Colonic mucosa (tissue), 4 donors: ENCODE results near the gene TLNRD1. TPM values are rescaled to one million over a fixed set of nuclear protein-coding genes. Genes with fewer than 3 reads are reported as not detected.
"Not testable (repeated sequence)": the region's sequence is repeated elsewhere in the genome, so short reads cannot be mapped to it uniquely, and the experiment has no call there.

Source experiments
- DNase-seq: peaks from one replicate; pipeline ENCODE4 v3.0.0-alpha.2; 2020
- H3K27ac ChIP-seq: fragments of 200-600 bp; one replicate; pipeline ENCODE4 v1.8.0; 2021
- H3K27me3 ChIP-seq: fragments of 200-600 bp; one replicate; pipeline ENCODE4 v1.8.0; 2021
- H3K36me3 ChIP-seq: fragments of 200-600 bp; one replicate; pipeline ENCODE4 v1.8.0; 2021
- H3K4me1 ChIP-seq: fragments of 200-600 bp; one replicate; pipeline ENCODE4 v1.8.0; 2021; ENCODE audit warnings: mild to moderate bottlenecking
- H3K4me3 ChIP-seq: fragments of 200-600 bp; one replicate; pipeline ENCODE4 v1.8.0; 2021
- H3K9ac ChIP-seq, 2 donors: one replicate each; pipeline ENCODE4 v1.7.0; 2013; ENCODE audit warnings: control low read depth in 2 of 2, low read depth in 2 of 2, low read length in 2 of 2
- H3K9me3 ChIP-seq: fragments of 200-600 bp; one replicate; pipeline ENCODE4 v1.8.0; 2021
- intact Hi-C: fragments of 100-400 bp; cut with DNase I; formaldehyde crosslinking; loops from one replicate; pipeline ENCODE4 v1.14.1; 2022
- total RNA-seq, 2 donors: library from RNA; stranded (reverse); fragmentation: NEBNext Ultra II Directional in 1 of 2; extraction: Animal tissue kit (Norgen Biotek cat#: 25700) in 1 of 2; gene quantifications; one replicate each; pipeline ENCODE4 v1.2.1, GENCODE V29; 2021
- TF ChIP-seq, protein P1 (sequence below): fragments of 200-600 bp; IDR thresholded peaks from one replicate; pipeline ENCODE4 v1.8.0; 2022; ENCODE audit warnings: antibody characterized with exemption, mild to moderate bottlenecking
- donor health status: healthy.
- donor health status: DM: no; HTN: no; CAD: no.
- donor health status: DM: no; HTN: no; CAD: no.

Gene TLNRD1
- total RNA-seq, 2 donors from 2014 or later: 28.5 to 33.3 TPM

DNA sequence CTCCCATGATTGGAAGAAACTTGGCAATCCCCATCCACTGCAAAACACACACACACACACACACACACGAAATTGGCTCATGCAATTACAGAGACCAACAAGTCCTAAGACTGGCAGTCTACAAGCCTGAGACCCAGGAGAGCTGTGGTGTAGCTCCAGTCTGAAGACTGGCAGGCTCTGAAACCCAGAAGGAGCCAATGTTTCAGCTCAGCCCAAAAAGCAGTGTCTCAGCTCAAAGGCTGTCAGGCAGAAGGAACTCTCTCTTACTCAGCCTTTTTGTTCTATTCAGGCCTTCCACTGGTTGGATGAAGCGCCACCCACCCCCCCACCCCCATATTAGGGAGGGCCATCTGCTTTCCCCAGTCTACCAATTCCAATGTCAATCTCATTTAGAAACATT, 43.2 kb upstream of the TLNRD1 start:
- Histone ChIP-seq H3K4me1 (no peaks in the 10 kb centered on the region), H3K27ac (no peak overlapping the region), H3K9me3 (no peaks in the 10 kb centered on the region), H3K36me3 (no peaks in the 10 kb centered on the region), H3K9ac (no peak overlapping the region), H3K4me3 (no peak overlapping the region), H3K27me3 (no peaks in the 10 kb centered on the region)
- DNase-seq: no peak
- intact Hi-C loops: no loop called here
- TF ChIP-seq, protein P1, sequence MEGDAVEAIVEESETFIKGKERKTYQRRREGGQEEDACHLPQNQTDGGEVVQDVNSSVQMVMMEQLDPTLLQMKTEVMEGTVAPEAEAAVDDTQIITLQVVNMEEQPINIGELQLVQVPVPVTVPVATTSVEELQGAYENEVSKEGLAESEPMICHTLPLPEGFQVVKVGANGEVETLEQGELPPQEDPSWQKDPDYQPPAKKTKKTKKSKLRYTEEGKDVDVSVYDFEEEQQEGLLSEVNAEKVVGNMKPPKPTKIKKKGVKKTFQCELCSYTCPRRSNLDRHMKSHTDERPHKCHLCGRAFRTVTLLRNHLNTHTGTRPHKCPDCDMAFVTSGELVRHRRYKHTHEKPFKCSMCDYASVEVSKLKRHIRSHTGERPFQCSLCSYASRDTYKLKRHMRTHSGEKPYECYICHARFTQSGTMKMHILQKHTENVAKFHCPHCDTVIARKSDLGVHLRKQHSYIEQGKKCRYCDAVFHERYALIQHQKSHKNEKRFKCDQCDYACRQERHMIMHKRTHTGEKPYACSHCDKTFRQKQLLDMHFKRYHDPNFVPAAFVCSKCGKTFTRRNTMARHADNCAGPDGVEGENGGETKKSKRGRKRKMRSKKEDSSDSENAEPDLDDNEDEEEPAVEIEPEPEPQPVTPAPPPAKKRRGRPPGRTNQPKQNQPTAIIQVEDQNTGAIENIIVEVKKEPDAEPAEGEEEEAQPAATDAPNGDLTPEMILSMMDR: no peak

DNA sequence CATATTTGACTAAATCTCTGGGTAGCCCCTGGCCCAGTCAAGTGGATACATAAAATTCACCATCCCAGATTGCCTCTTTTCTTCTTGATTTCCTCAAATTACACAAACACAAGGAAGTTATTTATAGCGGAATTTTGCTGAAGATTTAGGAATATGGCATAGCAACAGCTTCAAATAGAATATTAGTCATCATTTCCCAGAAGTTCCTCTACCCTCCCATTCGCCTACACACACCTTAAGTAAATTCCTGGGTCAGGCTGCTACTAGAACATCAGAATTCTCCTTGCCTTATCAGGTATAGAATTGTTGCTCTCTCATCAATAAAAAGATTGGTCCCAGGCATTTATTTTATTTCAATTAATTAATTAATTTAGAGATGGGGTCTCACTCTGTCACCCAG, 42.7 kb upstream of the TLNRD1 start:
- intact Hi-C loops: no loop called here
- no peak for DNase-seq
- no peaks in the 10 kb centered on the region for H3K9me3 ChIP-seq
- no peaks in the 10 kb centered on the region for H3K27me3 ChIP-seq
- H3K27ac ChIP-seq: no peak overlapping the region
- no peak overlapping the region for H3K9ac ChIP-seq
- H3K36me3 ChIP-seq: no peaks in the 10 kb centered on the region
- H3K4me3 ChIP-seq: no peak overlapping the region
- TF ChIP-seq, protein P1: no peak
- no peaks in the 10 kb centered on the region for H3K4me1 ChIP-seq

DNA sequence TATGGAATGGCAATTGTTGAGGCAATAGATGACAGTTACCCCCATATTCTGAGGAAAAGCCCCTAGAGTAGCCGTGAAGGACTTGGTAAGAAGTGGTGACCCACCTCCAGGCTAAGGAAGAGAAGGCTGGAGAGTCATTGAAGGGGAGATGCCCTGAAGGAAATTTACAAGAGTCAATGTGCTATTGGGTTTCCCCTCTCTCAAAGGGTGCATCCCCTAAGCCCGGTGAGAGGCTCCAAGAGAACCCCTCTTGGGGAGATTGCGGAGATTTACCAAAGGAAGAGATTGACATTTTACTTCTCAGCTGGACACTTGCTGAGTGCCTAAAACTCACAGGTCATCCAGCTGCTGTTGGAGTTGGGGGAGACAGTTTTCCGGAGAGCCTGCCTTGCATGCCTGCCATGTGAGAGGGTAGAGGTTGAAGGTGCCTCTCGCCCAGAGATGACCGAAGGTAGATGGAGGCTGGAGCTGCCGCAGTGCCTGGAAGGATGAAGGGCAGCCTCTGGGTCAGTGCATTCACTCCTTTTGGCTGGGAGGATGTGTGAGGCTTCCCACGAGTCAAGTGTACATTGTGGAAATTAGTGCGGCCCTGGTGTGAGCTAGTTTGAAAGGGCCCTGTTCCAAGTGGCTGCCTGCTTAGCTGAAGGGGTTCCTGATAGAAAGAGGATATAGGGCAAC, 41.8 kb upstream of the TLNRD1 start:
- no peaks in the 10 kb centered on the region for H3K4me1 ChIP-seq
- H3K4me3 ChIP-seq: no peak overlapping the region
- H3K27ac ChIP-seq: no peak overlapping the region
- no peak for DNase-seq
- H3K27me3 ChIP-seq: no peaks in the 10 kb centered on the region
- intact Hi-C loops: no loop called here
- no peak overlapping the region for H3K9ac ChIP-seq
- TF ChIP-seq, protein P1: no peak
- H3K36me3 ChIP-seq: no peaks in the 10 kb centered on the region
- no peaks in the 10 kb centered on the region for H3K9me3 ChIP-seq

DNA sequence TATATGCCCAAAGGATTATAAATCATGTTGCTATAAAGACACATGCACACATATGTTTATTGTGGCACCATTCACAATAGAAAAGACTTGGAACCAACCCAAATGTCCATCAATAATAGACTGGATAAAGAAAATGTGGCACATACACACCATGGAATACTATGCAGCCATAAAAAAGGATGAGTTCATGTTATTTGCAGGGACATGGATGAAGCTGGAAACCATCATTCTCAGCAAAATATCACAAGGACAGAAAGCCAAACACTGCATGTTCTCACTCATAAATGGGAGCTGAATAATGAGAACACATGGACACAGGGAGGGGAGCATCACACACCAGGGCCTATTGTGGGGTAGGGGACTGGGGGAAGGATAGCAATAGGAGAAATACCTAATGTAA, 35.3 kb upstream of the TLNRD1 start:
- H3K36me3 ChIP-seq, H3K27ac ChIP-seq, H3K4me1 ChIP-seq, intact Hi-C loops, H3K9me3 ChIP-seq, DNase-seq, H3K4me3 ChIP-seq, H3K9ac ChIP-seq, H3K27me3 ChIP-seq: not testable (repeated sequence)

DNA sequence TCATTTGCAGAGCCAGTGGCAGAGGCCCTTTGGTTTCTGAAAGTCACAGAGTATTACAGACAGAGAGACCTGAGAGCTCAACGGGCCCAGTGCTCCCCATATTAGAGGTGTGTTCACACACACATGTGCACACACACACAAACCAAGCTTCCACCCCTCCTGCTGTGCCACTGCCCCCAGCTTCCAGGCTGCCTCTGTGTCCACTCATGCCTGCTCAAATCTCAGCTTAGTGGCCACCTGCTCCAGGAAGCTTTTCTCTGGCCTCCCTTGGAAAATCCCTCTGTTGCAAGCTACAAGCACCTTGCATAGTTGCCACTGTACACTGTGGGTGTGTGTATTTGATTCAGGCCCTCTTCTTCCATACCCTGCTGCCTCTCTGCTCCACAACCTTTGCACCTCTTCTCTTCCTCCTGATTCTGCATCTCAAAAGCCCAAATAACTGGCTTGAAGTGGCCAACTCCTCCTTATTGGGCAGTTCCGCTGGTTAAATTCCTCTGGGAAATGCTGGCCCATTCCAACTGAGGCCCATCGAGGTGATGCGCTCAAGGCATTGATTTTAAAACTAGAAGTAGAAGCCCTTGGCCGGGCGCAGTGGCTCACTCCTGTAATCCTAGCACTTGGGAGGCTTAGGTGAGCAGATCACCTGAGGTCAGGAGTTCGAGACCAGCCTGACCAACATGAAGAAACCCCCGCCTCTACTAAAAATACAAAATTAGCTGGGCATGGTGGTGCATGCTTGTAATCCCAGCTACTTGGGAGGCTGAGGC, 34.1 kb upstream of the TLNRD1 start:
- no peak overlapping the region for H3K9ac ChIP-seq
- peaks cover 3% of the 10 kb centered on the region for H3K9me3 ChIP-seq
- no peaks in the 10 kb centered on the region for H3K27me3 ChIP-seq
- TF ChIP-seq, protein P1: no peak
- intact Hi-C loops: no loop called here
- no peaks in the 10 kb centered on the region for H3K4me1 ChIP-seq
- H3K4me3 ChIP-seq: no peak overlapping the region
- no peaks in the 10 kb centered on the region for H3K36me3 ChIP-seq
- H3K27ac ChIP-seq: no peak overlapping the region
- DNase-seq: no peak

DNA sequence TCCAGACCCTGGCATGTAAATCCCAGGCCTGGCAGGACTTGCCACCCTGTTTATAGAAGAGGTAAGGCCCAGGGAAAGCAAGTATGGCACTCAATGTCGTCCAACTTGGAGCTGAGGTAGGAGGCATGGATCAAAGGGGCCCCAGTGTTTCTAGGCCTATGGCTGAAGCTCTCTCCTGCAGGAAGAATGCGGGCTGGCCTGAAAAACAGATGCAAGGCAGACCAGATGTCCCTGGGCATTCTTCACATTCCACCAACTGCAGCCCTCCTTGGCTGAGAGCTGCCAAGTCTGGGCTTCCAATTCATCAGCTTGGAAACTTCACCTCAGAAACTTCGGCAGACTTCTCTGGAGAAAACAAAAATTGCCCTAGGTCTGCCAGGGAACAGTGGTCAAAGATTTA, 33.3 kb upstream of the TLNRD1 start:
- TF ChIP-seq, protein P1: no peak
- intact Hi-C loops: no loop called here
- Histone ChIP-seq H3K4me3 (no peak overlapping the region), H3K27me3 (no peaks in the 10 kb centered on the region), H3K27ac (no peak overlapping the region), H3K9ac (no peak overlapping the region), H3K36me3 (no peaks in the 10 kb centered on the region), H3K9me3 (peaks cover 3% of the 10 kb centered on the region), H3K4me1 (no peaks in the 10 kb centered on the region)
- DNase-seq: no peak
